GM12801 (cell line): ENCODE results near the gene UNC79.

Source experiments
- CTCF ChIP-seq: IDR thresholded peaks from one replicate; pipeline ENCODE4 v1.5.1; 2011; ENCODE audit warnings: control low read depth; ENCODE audit not compliant: insufficient read length; ENCODE audit errors: extremely low read depth

Gene UNC79

DNA sequence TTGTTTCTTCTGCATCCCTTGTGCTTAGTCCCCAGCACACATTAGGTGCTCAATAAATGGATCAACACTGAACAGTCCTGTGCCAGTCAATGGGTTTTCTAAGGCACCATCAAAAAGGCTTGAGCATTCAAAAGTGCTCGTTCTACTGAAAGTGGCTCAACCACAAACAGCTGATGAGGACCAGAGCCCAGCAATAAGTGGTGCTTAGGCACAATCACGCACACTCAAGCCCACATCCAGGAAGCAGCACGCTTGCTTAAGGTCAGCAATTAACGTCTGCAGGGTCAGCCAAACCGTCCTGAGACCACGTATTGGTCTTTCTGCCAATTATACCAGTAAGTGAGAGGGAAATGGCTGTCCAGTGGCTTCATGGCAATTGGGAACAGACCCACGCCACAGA is 301.0 kb downstream of the UNC79 start:
- TF ChIP-seq CTCF = no peak

GRCh38 chr14:93732524-93732923 is 301.8 kb downstream of the UNC79 start:
- no peak for TF ChIP-seq CTCF

DNA sequence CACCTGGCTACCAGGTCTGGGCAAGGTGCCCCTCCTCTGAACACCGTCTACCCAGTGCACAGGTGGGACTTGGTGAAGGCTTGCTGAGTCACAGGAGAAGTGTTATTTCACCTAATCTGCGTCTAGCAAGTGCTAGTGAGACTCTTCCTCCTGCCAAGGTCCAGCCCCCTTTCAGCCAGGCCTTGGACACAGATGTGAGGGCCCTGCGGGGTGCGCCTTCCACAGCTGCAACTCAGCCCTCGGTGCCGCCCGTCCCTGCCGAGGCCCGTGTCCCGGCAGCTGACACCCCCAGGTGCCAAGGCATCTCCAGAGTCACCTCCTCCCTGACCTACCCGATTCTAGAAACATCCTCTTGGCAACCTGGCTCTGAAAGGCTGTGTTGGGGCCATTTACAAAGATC is 302.5 kb downstream of the UNC79 start:
- no peak for TF ChIP-seq CTCF

GRCh38 chr14:93733631-93734030 is 302.9 kb downstream of the UNC79 start:
- TF ChIP-seq CTCF = no peak

GRCh38 chr14:93734086-93734822 is 303.5 kb downstream of the UNC79 start:
- no peak for TF ChIP-seq CTCF

- no peak for TF ChIP-seq CTCF
Observed at GRCh38 chr14:93735206-93735605, 304.5 kb downstream of the UNC79 start.

DNA sequence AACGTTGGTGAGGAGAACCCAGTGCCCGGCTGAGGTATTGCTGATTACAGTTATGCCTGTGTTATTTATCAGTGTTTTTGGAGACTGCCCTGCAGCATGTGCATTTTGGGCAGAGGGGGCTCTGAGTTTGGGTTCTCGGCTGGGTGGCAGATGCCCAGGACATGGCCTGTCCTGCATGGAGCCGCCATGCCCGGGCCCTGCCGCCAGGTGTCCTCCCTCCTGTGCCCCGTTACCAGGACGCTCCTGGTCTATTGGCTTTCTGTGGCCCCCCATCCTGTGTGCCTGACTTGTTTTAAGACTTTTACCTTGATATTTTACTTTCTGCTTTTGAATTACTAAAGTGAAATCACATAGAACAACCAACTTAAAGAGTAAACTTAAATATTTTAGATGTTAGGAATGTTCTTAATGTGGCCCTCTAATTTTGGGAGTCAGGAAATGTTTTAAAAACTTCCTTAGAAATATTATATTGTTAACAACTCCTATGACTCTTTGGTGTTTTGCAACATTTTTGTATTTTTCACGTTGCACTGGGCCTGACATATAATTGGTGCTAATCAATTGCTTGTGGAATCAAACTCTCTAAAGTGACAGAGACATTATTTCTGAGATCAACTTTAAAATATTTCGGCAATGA is 305.8 kb downstream of the UNC79 start:
- no peak for TF ChIP-seq CTCF
